GM19395 (cell line): ENCODE data around the gene EPHB1.

Experiments used
- ATAC-seq: cut with Tn5 transposase; IDR thresholded peaks from one replicate; pipeline ENCODE4 v1.9.1; 2021; ENCODE audit warnings: mild to moderate bottlenecking, moderate library complexity; ENCODE audit not compliant: unreplicated experiment

EPHB1 gene

DNA sequence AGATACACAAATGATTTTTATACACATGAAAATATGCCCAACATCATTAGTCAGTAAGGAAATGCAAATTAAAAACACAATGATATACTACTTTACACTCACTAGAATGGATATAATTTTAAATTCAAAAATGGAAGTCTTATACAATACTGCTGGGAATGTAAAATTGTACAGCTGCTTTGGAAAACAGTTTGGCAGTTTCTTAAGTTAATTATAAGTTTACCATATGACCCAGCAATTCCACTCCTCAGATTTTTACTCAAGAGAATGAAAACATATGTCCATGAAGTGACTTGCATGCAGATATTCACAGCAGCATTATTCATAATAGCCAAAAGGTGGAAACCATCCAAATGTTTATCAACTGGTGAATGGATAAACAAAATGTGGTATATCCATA is 281.3 kb downstream of the EPHB1 start:
- no peak for ATAC-seq

GRCh38 chr3:135077186-135077585 is 282.1 kb downstream of the EPHB1 start:
- no peak for ATAC-seq

- ATAC-seq, result no peak
Measured at GRCh38 chr3:135078283-135078682, 283.2 kb downstream of the EPHB1 start.

DNA sequence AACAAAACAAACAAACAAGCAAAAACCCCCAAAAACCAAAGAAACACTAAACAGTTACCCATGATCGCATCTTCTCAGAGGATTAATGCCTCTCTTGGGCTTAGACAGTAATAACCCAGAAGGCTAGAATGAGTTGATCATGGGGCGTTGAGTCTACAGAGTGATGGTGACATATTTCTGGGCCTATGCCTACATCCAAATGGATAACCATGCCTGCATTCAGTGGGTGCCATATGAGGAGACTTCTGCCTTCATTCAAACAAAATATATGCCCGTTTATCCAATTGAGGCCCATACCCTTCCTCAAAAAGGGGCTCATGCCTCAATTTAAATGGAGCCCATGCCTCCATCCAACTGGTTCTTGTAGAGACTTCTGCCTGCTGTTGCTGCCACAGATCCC is 284.0 kb downstream of the EPHB1 start:
- no peak for ATAC-seq

DNA sequence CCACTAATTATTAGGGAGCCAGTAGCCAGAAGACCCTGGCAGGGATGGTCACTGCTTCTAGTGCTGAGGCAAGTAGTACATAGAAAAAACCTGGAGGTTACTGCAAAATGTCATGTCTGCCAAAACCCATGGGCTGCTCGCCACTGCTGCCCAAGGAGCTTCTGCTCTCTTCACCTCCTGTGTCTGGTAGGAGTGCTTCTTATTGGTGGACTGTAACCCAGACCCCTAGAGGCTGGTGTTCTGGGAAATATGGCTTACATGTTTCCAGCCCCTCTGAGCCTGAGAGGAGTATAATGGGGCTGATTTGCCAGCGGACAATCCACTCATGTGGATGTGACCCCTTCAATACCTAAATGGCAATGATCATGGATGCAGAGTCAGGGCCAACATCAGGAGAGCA is 286.4 kb downstream of the EPHB1 start:
- no peak for ATAC-seq

GRCh38 chr3:135081856-135082434 is 286.9 kb downstream of the EPHB1 start:
- no peak for ATAC-seq

DNA sequence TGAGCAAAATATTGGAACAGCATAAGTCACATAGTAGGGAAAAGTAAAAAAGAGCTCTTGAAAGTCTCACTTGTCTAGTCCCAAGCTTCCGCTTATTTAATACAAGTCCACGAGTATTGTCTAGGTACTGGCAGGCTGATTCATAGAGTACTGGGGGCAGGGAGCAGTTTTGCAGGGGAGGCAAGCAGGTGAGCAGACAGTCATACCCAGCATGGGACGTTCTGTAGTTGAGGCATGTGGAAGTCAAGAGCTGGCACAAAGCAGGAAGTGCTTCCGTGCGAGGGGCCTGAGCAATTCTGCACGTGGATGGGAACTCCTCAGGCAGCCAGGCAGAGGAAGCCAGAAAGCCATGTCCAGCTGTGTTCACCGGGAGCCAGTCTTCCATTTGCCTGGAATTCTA is 287.6 kb downstream of the EPHB1 start:
- no peak for ATAC-seq

GRCh38 chr3:135083179-135083578 is 288.1 kb downstream of the EPHB1 start:
- ATAC-seq, result no peak

- ATAC-seq, result no peak
Measured at GRCh38 chr3:135083756-135084155, 288.7 kb downstream of the EPHB1 start.

DNA sequence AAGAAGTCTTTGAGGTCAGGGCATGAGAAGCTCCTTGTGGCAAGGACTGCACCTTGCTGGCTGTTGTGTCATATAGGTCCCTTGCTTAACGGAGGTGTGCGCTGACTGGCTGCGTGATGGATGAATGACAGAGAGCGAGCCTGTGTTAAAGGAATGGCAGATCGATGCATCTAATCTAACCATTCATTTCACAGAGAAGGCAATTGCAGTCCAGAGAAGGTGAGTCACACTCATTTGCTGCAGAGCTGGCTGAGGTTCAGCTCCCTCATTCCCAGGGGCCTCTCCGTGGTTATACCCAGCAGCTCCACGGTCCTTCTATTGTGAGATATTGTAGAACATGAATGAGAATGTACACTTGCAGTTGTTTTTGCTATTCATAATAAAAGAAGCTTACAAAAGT is 289.3 kb downstream of the EPHB1 start:
- ATAC-seq, result no peak

- ATAC-seq, result no peak
Measured at GRCh38 chr3:135084976-135085375, 289.9 kb downstream of the EPHB1 start.

DNA sequence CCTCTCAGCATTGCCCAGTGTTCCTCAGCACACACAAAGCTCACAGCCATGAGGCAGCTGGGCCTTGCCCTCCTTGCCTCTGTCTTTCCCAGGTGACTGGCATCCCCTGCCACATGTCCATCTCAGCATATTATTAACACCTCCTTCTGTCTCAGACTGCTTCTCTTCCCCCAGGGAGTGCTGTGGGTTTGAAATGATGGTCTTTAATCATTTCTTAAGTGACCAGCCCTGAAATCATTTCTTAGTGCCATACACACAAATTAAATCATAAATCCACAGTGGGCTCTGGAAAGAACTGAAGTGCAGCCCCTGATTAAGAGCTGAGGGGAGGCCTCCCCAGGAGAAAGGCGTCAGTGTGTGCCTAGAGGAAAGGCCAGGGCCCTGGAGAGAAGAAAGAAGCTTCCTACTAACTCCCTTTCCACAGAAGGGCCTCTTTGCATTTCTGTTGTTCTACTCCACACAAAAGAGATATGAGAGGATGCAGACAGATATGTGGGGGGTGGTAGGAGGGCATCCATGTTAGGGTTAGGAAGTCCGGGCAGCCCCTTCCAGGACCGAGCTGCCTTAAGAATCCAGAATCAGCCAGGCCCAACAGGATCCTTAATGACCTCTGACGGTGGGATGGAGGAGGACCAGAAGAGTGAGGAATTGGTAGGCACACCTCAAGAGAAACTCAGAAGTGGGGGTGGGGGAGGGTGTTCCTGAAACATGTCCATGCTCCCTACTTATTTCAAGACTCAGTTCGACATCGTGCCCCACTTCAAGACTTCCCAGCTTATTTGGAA is 290.8 kb downstream of the EPHB1 start:
- no peak for ATAC-seq

DNA sequence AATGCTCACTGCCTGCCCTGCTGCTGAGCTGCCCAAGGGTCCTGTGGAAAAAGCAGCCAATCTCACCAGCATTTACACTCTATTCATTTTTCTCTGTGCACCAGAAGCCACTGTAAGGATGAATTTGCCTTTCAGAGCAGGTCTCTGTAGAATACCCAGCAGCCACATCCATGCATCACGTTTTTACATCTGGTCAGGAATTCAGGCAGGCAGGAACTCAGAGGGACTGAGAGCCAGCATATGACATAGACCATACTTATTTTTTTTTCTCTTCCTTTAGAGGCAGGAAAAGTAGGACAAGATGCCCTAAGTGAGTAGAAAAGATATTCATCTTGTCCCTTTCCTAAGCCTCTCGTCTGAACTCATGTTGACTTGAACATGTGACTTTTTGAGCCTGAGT is 292.7 kb downstream of the EPHB1 start:
- ATAC-seq, result no peak

DNA sequence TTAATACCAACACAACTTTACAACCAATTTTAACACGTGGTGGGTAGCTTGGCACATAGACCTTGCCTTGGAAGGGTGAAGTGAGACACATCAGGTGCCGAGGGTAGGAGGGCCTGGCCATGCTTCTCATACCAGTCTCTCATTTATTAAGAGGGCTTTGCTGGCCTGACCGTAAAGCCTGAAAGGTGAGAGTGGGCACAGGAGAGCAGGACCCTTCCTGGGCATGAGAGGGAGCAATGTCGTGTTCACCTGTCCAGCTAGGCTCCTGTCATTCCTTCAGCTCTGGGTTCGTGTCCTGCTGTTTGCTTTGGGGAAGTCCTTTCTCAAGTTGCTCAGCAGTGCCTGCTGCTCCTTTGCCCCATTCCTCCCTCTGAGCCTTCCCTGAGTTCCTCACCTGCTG is 294.4 kb downstream of the EPHB1 start:
- ATAC-seq, result no peak

DNA sequence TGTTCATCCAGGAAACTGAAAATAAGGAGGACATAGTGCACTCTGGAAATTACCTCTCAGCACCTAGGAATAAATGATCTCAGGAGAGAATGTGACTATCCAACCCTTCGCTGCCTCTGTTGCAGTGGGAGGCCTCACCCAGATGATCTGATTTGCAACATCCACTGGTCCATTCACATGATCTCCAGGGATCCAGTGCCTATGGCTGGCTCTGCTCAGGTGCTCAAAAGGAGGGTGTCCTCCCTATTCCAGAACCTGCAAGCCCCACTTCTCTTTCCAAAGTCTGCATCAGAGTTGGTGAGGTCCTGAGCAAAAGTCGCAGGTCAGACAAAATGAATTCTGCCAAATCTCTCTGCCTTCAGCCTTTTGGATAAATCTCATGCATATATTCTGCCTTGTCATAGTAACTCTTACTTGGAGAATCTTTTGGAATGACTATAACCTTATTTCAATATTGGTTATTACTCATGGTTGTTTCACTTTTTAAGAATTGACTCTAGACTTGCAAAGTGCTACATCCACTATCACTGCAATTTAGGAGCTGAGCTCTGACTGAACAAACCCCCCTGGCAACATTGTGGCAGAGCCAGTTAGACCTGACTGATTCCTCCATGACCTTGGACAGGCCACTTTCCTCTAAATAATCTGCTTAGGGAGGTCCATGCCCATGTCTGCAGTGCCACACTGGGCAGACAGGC is 295.1 kb downstream of the EPHB1 start:
- no peak for ATAC-seq

- no peak for ATAC-seq
Measured at GRCh38 chr3:135091946-135092345, 296.9 kb downstream of the EPHB1 start.

- no peak for ATAC-seq
Measured at GRCh38 chr3:135093121-135093520, 298.1 kb downstream of the EPHB1 start.

DNA sequence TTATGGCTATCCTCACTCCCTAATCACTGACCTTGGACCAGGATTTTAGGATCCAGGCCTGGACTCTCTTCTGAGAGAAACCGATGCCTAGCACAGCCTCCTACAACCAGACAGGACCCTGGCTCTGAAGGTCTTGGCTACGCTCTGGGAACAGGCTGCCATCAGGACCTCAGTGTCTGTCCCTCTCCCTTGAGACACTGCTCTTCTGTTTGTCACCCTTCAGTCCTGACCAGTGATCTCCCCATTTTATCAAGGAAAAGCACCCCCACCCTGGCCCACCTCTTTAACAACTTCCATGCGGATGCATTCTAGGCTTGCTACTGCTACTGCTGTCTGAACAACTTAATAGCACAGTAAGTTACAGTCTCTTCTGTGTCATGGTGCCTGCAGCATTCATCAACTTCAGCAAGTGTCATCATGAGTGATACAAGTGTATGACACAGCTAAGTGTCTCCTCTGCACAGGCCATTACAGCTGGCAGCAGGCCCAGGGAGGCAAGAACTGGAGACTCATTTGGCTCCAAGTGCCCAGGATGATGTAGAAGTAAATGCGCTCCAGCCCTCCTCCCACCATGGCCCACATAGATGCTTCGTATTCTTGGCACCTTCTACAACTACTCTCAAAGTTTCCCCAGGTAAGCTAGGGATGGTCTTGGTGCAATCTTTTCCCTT is 302.4 kb downstream of the EPHB1 start:
- no peak for ATAC-seq

DNA sequence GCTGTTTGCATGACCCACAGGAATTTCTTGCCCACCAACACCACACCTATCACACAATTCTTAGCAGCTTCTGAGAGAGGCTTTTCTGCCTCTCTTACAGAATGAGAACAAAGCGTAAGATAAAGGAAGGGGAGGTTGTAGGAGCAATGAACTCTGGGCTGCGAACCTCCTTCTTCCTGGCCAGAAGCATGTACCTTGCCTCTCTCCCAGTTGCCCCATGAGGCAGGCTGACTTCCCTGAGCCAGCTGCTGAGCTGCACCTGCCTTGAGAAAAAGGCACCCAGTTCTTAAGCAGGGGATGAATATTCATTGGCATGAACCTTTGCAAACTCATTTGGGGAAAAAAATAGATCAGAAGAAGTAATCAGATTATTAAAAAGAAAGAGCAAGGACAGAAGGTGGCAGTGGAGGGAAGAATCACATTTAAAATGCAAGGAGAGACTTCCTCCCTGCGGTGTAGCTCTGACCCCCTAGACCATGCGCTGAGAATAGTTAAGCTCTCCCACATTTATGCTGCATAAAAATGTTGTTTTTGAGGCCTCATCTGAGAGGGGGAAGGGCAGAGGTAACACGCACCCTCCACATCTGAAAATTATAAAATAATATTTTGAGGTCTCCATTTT is 304.8 kb downstream of the EPHB1 start:
- ATAC-seq, result no peak

- no peak for ATAC-seq
Measured at GRCh38 chr3:135100366-135100765, 305.3 kb downstream of the EPHB1 start.

DNA sequence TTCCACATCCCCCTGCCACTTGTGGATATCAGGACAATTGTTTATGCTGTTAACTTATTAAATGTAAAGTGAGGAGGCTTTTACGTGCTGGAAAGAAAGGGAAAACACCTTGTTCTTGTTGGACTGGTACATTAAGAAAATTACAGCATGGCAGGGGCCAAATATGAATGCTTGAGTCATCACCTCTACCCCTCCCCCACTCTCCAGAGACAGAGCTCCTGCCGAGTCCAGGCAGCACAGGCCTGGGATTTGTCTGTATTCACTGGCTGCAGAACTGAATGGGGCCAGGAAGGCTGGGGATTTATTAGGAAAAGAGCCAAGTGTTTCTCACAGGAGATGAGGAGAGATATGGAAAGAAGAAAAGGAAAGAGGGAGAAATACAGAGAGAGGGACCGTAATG is 308.9 kb downstream of the EPHB1 start:
- no peak for ATAC-seq
